GM19025 (cell line): ENCODE data around the gene NUBP2.

Experiments used
- ATAC-seq: cut with Tn5 transposase; IDR thresholded peaks from one replicate; pipeline ENCODE4 v1.9.1; 2021; ENCODE audit warnings: mild to moderate bottlenecking, low read depth, moderate library complexity; ENCODE audit not compliant: unreplicated experiment

The NUBP2 gene

GRCh38 chr16:1782408-1783264 is at the start of gene NUBP2, which contains the start of gene SPSB3:
NUBP2 (plus strand) TSS chr16:1782960; CDS start chr16:1783021, 61 bp downstream.
SPSB3 (minus strand) TSS chr16:1782571; CDS start chr16:1781483, 1,088 bp downstream.
- ATAC-seq = peak; percentile 82

- no peak for ATAC-seq
Measured at GRCh38 chr16:1734123-1734522, 48.6 kb upstream of the NUBP2 start.

- no peak for ATAC-seq
Measured at GRCh38 chr16:1734816-1735215, 47.9 kb upstream of the NUBP2 start.

- no peak for ATAC-seq
Measured at GRCh38 chr16:1740234-1740633, 42.5 kb upstream of the NUBP2 start.

GRCh38 chr16:1740781-1741490 is 41.8 kb upstream of the NUBP2 start:
- ATAC-seq = no peak

- no peak for ATAC-seq
Measured at GRCh38 chr16:1741553-1742165, 41.1 kb upstream of the NUBP2 start.

- no peak for ATAC-seq
Measured at GRCh38 chr16:1743376-1744337, 39.1 kb upstream of the NUBP2 start.

GRCh38 chr16:1744338-1744840 is 38.4 kb upstream of the NUBP2 start:
- ATAC-seq = no peak

GRCh38 chr16:1745181-1745899 is 37.4 kb upstream of the NUBP2 start:
- ATAC-seq = no peak

- no peak for ATAC-seq
Measured at GRCh38 chr16:1745900-1746692, 36.7 kb upstream of the NUBP2 start.

GRCh38 chr16:1746693-1747195 is 36.0 kb upstream of the NUBP2 start:
- no peak for ATAC-seq

- ATAC-seq = no peak
Measured at GRCh38 chr16:1747934-1748333, 34.8 kb upstream of the NUBP2 start.

GRCh38 chr16:1749152-1750117 is 33.3 kb upstream of the NUBP2 start:
- ATAC-seq = no peak

- ATAC-seq = no peak
Measured at GRCh38 chr16:1751946-1752345, 30.8 kb upstream of the NUBP2 start.

- no peak for ATAC-seq
Measured at GRCh38 chr16:1752853-1753252, 29.9 kb upstream of the NUBP2 start.

GRCh38 chr16:1754204-1754603 is 28.6 kb upstream of the NUBP2 start:
- ATAC-seq = no peak
